SW480 (cell line): ENCODE data around the gene THAP2.

Source experiments
- DNase-seq: peaks from one replicate; pipeline ENCODE4 v3.0.0-alpha.2; 2016; ENCODE audit warnings: low spot score

THAP2 gene

DNA sequence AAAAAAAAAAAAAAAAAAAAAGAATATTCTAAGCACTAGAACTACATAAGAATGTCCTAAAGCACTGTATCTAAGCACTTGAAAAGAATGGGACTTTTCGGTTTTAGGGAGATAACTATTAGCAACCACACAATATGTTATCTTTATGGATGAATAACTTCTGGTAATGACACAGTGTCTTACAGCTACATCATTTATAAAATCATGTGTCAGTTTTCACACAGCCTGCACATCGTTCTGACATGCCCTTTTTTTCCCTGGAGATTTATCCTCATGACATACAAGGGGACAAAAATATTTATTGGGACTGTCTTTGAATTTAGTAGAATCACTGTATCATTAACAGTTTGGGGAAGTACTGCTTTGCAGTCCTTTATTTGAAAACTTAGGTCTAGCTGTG, 39.1 kb downstream of the THAP2 start:
- DNase-seq, result no peak

- DNase-seq, result no peak
These were observed 40.8 kb downstream of the THAP2 start for GRCh38 chr12:71704920-71705319.

DNA sequence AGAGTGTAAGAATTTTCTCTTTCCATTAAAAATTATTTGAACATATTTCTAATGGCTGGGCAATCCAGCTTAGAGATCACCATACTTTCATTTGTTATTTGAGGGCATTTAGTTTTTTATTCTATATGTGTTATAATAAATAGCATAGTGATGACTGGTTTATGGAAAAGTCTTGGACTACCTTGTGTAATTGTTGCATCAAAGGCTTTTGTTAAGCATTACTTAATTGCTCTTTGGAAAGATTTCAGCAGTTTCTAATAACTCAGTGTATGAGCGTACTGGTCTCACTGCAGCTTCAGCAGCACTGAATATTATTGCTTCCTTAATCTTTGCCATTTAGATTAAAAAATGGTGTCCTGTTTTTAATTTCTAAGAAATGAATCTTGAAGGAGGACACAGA, 44.6 kb downstream of the THAP2 start:
- no peak for DNase-seq

GRCh38 chr12:71710276-71711125, 46.4 kb downstream of the THAP2 start:
- peak; percentile 76 for DNase-seq

DNA sequence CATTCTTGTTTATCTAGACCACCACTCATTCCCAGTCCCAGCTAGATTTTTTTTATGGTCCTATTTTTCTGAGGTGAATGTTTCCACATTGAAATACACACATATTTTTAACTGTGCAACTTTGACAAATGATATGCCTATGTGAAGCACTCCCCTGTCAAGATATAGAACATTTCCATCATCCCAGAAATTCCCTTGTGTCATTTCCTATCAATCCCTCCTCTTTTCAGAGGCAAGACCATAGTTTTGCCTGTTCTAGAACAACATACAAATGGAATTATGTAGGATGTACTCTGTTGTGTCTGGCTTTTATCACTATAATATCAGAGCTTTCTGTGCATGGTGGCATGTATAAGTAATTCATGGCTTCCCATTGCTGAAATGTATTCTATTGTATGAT, 54.5 kb downstream of the THAP2 start:
- no peak for DNase-seq

- DNase-seq, result no peak
These were observed 55.7 kb downstream of the THAP2 start for GRCh38 chr12:71719647-71720370.

GRCh38 chr12:71721783-71722505, 57.8 kb downstream of the THAP2 start:
- no peak for DNase-seq

- no peak for DNase-seq
These were observed 60.9 kb downstream of the THAP2 start for GRCh38 chr12:71725011-71725410.

DNA sequence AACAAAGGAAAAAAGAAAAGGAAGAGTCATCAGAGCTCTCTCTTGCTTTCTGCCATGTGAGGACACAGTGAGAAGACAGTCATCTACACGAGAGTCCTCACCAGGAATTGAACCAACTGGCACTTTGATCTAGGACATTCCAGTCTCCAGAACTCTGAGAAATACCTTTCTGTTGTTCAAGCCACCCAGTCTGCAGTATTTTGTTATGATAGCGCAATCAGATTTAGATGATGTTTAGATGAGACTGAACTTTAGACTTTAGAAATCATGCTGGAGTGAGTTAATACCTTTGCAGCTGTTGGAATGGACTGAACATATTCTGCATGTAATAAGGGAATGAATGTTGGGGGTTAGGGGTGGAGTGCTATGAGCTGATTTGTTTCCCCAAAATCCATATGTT, 62.4 kb downstream of the THAP2 start:
- DNase-seq, result no peak

- no peak for DNase-seq
These were observed 63.9 kb downstream of the THAP2 start for GRCh38 chr12:71727958-71728357.
